GM19395 (cell line): ENCODE measurements around the gene NFE2L3.
A peak's percentile ranks its signal among the peaks of the same experiment; 100 is the strongest.

ENCODE experiments used
- ATAC-seq: cut with Tn5 transposase; IDR thresholded peaks from one replicate; pipeline ENCODE4 v1.9.1; 2021; ENCODE audit warnings: mild to moderate bottlenecking, moderate library complexity; ENCODE audit not compliant: unreplicated experiment

NFE2L3 gene

GRCh38 chr7:26198133-26198780, 46.3 kb downstream of the NFE2L3 start:
- ATAC-seq = no peak

- ATAC-seq = no peak
Measured at GRCh38 chr7:26198781-26199169, 46.8 kb downstream of the NFE2L3 start.

- ATAC-seq = no peak
Measured at GRCh38 chr7:26199301-26200037, 47.5 kb downstream of the NFE2L3 start.

- ATAC-seq = peak; percentile 11
Measured at GRCh38 chr7:26200038-26200443, 48.0 kb downstream of the NFE2L3 start.

GRCh38 chr7:26200444-26201246, 48.6 kb downstream of the NFE2L3 start, which contains the start of gene HNRNPA2B1:
Gene HNRNPA2B1, minus strand, starts transcription at chr7:26200746. Its CDS starts 169 bp downstream, at chr7:26200577.
- peak; percentile 59 for ATAC-seq

GRCh38 chr7:26201247-26202018, 49.4 kb downstream of the NFE2L3 start, which contains the start of gene CBX3:
Gene CBX3, plus strand, starts transcription at chr7:26201745. Its CDS starts 1,254 bp downstream, at chr7:26202999.
- peak; percentile 42 for ATAC-seq

GRCh38 chr7:26202019-26202990, 50.3 kb downstream of the NFE2L3 start:
- no peak for ATAC-seq

- no peak for ATAC-seq
Measured at GRCh38 chr7:26203016-26203415, 51.0 kb downstream of the NFE2L3 start.

- no peak for ATAC-seq
Measured at GRCh38 chr7:26208040-26208439, 56.0 kb downstream of the NFE2L3 start.

- ATAC-seq = no peak
Measured at GRCh38 chr7:26212921-26213718, 61.1 kb downstream of the NFE2L3 start.

- ATAC-seq = no peak
Measured at GRCh38 chr7:26213807-26214515, 62.0 kb downstream of the NFE2L3 start.

GRCh38 chr7:26216049-26216448, 64.1 kb downstream of the NFE2L3 start:
- ATAC-seq = no peak

GRCh38 chr7:26224359-26224758, 72.4 kb downstream of the NFE2L3 start:
- ATAC-seq = no peak

GRCh38 chr7:26227987-26228386, 76.0 kb downstream of the NFE2L3 start:
- ATAC-seq = no peak

- no peak for ATAC-seq
Measured at GRCh38 chr7:26233902-26234511, 82.0 kb downstream of the NFE2L3 start.
